GM10266 (cell line): ENCODE data around the gene ZNF236.

Experiments used
- DNase-seq: peaks from one replicate; pipeline ENCODE4 v3.0.0; 2012; ENCODE audit errors: extremely low spot score
- CTCF ChIP-seq: IDR thresholded peaks from 2 replicates; pipeline ENCODE4 v1.5.1; 2012; ENCODE audit warnings: mild to moderate bottlenecking, low read depth; ENCODE audit not compliant: control insufficient read depth, insufficient read depth; ENCODE audit errors: missing control alignments

The ZNF236 gene

GRCh38 chr18:76894566-76895346 is 72.4 kb downstream of the ZNF236 start:
- DNase-seq = no peak
- no peak for TF ChIP-seq CTCF

GRCh38 chr18:76895498-76895897 is 73.1 kb downstream of the ZNF236 start:
- DNase-seq = no peak
- TF ChIP-seq CTCF = no peak

GRCh38 chr18:76896677-76897076 is 74.3 kb downstream of the ZNF236 start:
- DNase-seq = no peak
- TF ChIP-seq CTCF = no peak

- TF ChIP-seq CTCF = no peak
- DNase-seq = no peak
Observed at GRCh38 chr18:76897257-76897656, 74.9 kb downstream of the ZNF236 start.

GRCh38 chr18:76903386-76903785 is 81.0 kb downstream of the ZNF236 start:
- TF ChIP-seq CTCF = no peak

GRCh38 chr18:76905821-76906220 is 83.5 kb downstream of the ZNF236 start:
- TF ChIP-seq CTCF = no peak
- DNase-seq = no peak

More at GRCh38 chr18:76903386-76903785, 81.0 kb downstream of the ZNF236 start:
- no peak for DNase-seq

GRCh38 chr18:76908277-76908676 is 85.9 kb downstream of the ZNF236 start:
- no peak for TF ChIP-seq CTCF
- no peak for DNase-seq
